Measurements from ENCODE around the gene BLM. TPM values are rescaled to one million over a fixed set of nuclear protein-coding genes. Genes with fewer than 3 reads are reported as not detected.

BLM gene
- polyA plus RNA-seq, 2 donors, result 2.3 to 3.6 TPM

DNA sequence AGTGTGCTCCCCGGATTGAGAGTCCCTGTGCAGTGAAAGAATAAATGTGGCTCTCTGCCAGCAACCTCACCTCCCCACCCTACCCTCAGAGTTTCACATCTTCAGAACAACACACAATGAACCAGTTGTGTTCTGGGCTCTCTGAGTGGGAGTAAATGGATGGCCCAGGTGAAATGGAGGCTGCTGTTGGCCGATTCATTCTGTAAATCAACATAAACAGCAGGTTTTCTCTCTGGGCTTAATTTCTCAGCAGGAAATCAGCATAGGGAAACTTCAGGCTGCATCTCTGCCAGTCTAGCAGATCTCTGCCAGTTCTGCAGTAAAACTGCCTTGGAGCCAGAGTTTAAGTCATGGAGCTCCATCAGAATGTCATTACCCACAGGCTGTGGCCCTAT, 96.6 kb downstream of the BLM start:
- no peaks in the 10 kb centered on the region for H3K9me3 ChIP-seq (ENCODE audit: control insufficient read depth in 2 of 2, insufficient read depth in 1 of 2, low read depth in 1 of 2, low read length in 1 of 2)
- H3K4me1 ChIP-seq (ENCODE audit: control insufficient read depth in 2 of 2, insufficient read depth in 2 of 2, low read length in 1 of 2), result no peaks in the 10 kb centered on the region
- no peak overlapping the region for H3K4me3 ChIP-seq (ENCODE audit: low read depth in 1 of 2, low read length in 2 of 2)
- H3K27me3 ChIP-seq (ENCODE audit: control insufficient read depth in 1 of 2, insufficient read depth in 2 of 2, low read length in 2 of 2), result no peaks in the 10 kb centered on the region
- WGBS, 2 donors, result 53 to 77% methylated on average over 2 of the region's 2 CpGs
- no peaks in the 10 kb centered on the region for H3K36me3 ChIP-seq (ENCODE audit: control insufficient read depth in 2 of 2, insufficient read depth in 2 of 2, low read length in 1 of 2)
- H3K27ac ChIP-seq (ENCODE audit: low read depth in 2 of 2, low read length in 1 of 2), result no peak overlapping the region

DNA sequence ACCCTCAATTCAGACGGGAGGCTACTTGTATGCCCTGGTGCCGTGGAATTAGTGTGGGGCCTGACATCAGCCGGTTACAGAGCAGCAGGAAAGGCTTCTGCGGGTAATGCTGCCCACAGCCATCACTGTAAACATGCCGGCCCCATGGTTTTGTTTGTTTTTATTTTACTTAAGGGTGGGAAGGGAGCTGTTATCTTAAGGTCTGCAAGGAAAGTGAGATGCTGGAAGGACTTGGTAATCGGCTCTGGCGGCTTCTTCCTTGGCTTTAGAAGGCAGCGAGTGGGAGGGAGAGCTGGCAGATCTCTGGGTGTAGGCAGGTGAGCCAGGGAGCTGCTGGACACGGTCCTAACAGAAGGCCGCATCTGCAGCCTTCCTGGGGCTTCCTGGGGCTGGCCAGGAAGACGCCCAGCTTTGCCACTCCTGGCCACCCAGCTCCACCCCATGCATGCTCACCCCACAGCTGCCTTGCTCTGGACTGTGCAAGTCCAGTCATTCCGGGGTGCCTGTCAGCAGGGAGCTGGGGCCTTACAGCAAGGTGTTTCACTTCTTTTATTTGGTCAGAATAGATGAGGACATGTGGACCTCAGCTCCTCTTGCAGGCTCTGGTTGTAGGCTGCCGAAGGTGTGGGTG, 97.2 kb downstream of the BLM start:
- no peaks in the 10 kb centered on the region for H3K9me3 ChIP-seq (ENCODE audit: control insufficient read depth in 2 of 2, insufficient read depth in 1 of 2, low read depth in 1 of 2, low read length in 1 of 2)
- H3K27ac ChIP-seq (ENCODE audit: low read depth in 2 of 2, low read length in 1 of 2), result no peak overlapping the region
- H3K36me3 ChIP-seq (ENCODE audit: control insufficient read depth in 2 of 2, insufficient read depth in 2 of 2, low read length in 1 of 2), result no peaks in the 10 kb centered on the region
- H3K27me3 ChIP-seq (ENCODE audit: control insufficient read depth in 1 of 2, insufficient read depth in 2 of 2, low read length in 2 of 2), result no peaks in the 10 kb centered on the region
- H3K4me3 ChIP-seq (ENCODE audit: low read depth in 1 of 2, low read length in 2 of 2), result no peak overlapping the region
- no peaks in the 10 kb centered on the region for H3K4me1 ChIP-seq (ENCODE audit: control insufficient read depth in 2 of 2, insufficient read depth in 2 of 2, low read length in 1 of 2)
- 65 to 77% methylated on average over 13 of the region's 13 CpGs for WGBS, 2 donors

DNA sequence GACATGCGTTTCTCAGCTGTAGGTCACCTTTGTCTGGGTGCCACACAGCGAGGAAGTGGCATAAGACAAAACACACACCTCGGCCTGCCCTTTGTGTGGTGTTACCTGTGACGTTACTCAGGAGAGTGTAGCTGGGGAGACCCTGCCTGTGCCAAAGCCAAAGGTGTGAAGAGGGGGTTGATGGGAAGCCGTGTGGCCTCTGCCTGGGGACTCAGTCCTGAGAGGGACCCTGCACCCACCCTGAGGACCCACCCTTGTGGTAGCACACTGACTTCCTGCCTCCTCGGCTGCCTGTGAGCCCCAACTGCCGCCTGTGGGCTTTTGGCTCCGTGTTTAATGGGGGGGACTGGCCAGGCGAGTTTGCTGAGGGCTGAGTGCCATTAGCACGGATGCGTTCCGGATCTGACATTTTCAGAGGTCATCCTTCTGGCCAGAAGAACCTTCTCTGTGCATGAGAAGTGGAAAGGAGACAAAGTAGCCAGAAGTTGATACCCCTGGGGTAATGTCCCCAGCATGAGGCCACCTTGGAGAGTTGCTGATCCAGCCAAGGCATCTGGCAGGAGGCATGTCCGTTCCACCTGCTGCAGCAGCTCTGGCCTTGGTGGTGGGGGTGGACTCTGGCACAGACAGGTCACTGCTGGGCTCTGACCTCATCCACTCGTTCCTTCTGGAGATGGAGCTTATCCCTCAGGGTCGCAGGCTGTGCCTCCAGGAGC, 99.4 kb downstream of the BLM start:
- no peaks in the 10 kb centered on the region for H3K4me1 ChIP-seq (ENCODE audit: control insufficient read depth in 2 of 2, insufficient read depth in 2 of 2, low read length in 1 of 2)
- no peaks in the 10 kb centered on the region for H3K9me3 ChIP-seq (ENCODE audit: control insufficient read depth in 2 of 2, insufficient read depth in 1 of 2, low read depth in 1 of 2, low read length in 1 of 2)
- H3K36me3 ChIP-seq (ENCODE audit: control insufficient read depth in 2 of 2, insufficient read depth in 2 of 2, low read length in 1 of 2), result no peaks in the 10 kb centered on the region
- no peak overlapping the region for H3K27ac ChIP-seq (ENCODE audit: low read depth in 2 of 2, low read length in 1 of 2)
- H3K4me3 ChIP-seq (ENCODE audit: low read depth in 1 of 2, low read length in 2 of 2), result no peak overlapping the region
- 77 to 81% methylated on average over 15 of the region's 15 CpGs for WGBS, 2 donors
- H3K27me3 ChIP-seq (ENCODE audit: control insufficient read depth in 1 of 2, insufficient read depth in 2 of 2, low read length in 2 of 2), result no peaks in the 10 kb centered on the region

DNA sequence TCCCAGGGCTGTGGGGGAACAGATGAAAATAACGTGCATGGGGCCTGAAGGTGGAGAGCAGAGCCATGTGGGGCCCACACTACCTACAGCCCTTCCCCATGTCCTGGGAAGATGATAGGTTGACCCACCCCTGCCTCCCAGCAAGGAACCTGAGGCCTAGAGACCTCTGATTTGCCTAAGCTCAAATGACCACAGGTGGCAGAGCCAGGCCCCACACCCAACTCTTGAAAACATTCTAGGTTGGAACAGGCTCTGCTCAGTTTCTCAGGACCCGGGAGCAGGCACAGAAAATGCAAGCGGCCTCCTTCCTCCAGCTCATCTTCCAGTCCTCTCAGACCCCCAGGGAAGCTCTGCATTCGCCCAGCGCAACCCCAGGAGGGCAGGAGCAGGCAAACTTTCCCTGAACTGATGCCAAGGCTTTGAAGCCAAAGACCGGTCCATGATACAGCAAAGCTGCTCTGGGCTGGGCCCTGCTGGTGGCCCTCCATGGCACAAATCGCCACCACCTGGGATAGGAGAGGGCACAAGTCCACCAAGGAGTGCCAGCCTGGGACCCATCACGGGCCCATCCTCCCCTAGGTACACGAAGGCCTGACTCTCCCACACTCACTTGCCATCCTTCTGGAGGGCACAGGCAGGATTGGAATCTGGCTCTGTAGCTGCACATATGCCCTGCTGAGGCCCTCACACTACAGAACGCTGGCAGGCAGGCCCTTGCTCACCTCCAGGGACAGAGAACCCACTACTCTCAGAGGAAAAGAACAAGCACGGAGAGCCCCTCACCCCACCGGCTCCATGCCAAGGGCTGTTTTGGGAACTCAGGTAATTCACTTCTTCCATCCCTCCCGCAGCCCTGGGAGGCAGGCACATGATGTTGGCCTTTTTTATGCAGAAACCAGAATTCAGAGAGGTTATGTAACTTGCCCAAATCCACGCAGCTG, 100.2 kb downstream of the BLM start:
- Histone ChIP-seq H3K36me3 (ENCODE audit: control insufficient read depth in 2 of 2, insufficient read depth in 2 of 2, low read length in 1 of 2) (no peaks in the 10 kb centered on the region), H3K4me3 (ENCODE audit: low read depth in 1 of 2, low read length in 2 of 2) (no peak overlapping the region), H3K27ac (ENCODE audit: low read depth in 2 of 2, low read length in 1 of 2) (no peak overlapping the region), H3K9me3 (ENCODE audit: control insufficient read depth in 2 of 2, insufficient read depth in 1 of 2, low read depth in 1 of 2, low read length in 1 of 2) (no peaks in the 10 kb centered on the region), H3K27me3 (ENCODE audit: control insufficient read depth in 1 of 2, insufficient read depth in 2 of 2, low read length in 2 of 2) (no peaks in the 10 kb centered on the region), H3K4me1 (ENCODE audit: control insufficient read depth in 2 of 2, insufficient read depth in 2 of 2, low read length in 1 of 2) (no peaks in the 10 kb centered on the region)
- WGBS, 2 donors, result 81 to 87% methylated on average over 14 of the region's 14 CpGs

DNA sequence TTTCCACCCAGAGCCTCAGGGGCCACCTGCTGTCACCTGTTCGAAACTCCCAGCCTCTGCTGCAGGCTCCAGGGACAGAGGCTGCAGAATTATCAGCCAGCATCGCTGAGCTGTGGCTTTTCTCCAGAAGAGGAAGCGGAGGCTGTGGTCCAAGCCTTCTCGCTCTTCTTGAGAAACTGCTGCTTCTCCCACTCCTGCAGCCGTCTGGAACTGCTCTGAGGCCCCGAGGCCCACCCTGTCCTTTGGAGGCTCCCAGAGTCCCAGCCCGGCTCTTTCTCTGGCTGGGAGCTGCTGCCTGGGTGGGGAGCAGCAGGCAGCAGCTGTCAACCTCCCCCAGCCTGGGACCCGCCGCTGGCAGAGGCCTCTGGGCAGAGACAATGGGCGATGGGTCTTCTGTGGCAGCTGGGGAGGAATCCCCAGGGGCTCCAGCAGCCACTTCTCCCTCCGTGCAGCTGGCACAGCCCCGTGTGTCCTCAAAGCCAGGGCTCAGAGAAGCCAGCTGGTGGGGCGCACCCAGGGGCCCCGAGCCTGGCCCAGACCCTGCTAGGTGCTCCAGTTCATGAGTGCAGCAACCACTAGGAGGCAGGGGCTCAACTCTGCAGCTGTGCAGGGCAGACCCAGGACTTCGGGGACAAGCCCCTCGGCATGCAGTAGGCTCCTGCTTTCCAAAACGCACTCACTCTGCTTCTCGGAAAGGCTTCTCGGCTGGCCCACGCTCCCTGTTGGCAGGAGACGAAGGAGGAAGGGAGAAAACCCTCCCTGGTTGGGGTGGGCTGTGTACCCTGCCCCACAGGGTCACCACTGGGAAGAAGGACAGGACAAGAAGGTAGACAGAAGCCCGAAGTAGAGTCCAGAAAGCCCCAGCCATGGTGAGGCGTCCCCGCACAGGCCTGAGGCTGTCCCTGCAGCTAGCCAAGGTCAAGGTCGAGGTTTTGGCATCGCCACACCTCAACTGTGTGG, 101.4 kb downstream of the BLM start:
- no peaks in the 10 kb centered on the region for H3K9me3 ChIP-seq (ENCODE audit: control insufficient read depth in 2 of 2, insufficient read depth in 1 of 2, low read depth in 1 of 2, low read length in 1 of 2)
- 63 to 71% methylated on average over 26 of the region's 26 CpGs for WGBS, 2 donors
- no peak overlapping the region for H3K27ac ChIP-seq (ENCODE audit: low read depth in 2 of 2, low read length in 1 of 2)
- H3K4me1 ChIP-seq (ENCODE audit: control insufficient read depth in 2 of 2, insufficient read depth in 2 of 2, low read length in 1 of 2), result no peaks in the 10 kb centered on the region
- no peaks in the 10 kb centered on the region for H3K27me3 ChIP-seq (ENCODE audit: control insufficient read depth in 1 of 2, insufficient read depth in 2 of 2, low read length in 2 of 2)
- no peaks in the 10 kb centered on the region for H3K36me3 ChIP-seq (ENCODE audit: control insufficient read depth in 2 of 2, insufficient read depth in 2 of 2, low read length in 1 of 2)
- H3K4me3 ChIP-seq (ENCODE audit: low read depth in 1 of 2, low read length in 2 of 2), result no peak overlapping the region

DNA sequence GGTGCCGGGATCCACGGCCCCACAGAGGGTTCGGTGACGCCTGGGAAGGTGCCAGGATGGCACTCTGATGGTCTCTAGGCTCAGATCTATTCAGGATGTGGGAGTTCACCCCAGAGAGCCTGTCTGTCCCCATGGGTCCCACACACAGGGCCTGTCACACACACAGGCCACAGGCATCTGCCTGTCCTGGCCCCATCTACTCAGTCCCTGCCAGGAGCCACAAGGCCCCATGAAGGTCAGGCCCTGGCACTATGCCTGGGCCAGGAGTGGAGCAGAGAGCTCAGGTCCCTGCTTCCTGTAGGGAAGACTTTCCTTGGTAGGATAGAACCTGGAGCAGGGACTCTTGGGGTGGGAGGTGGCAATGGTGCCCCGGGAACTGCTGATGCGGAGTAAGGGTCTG, 102.2 kb downstream of the BLM start:
- H3K4me1 ChIP-seq (ENCODE audit: control insufficient read depth in 2 of 2, insufficient read depth in 2 of 2, low read length in 1 of 2), result no peaks in the 10 kb centered on the region
- H3K9me3 ChIP-seq (ENCODE audit: control insufficient read depth in 2 of 2, insufficient read depth in 1 of 2, low read depth in 1 of 2, low read length in 1 of 2), result no peaks in the 10 kb centered on the region
- 90 to 91% methylated on average over 6 of the region's 6 CpGs for WGBS, 2 donors
- no peak overlapping the region for H3K4me3 ChIP-seq (ENCODE audit: low read depth in 1 of 2, low read length in 2 of 2)
- no peaks in the 10 kb centered on the region for H3K36me3 ChIP-seq (ENCODE audit: control insufficient read depth in 2 of 2, insufficient read depth in 2 of 2, low read length in 1 of 2)
- no peaks in the 10 kb centered on the region for H3K27me3 ChIP-seq (ENCODE audit: control insufficient read depth in 1 of 2, insufficient read depth in 2 of 2, low read length in 2 of 2)
- H3K27ac ChIP-seq (ENCODE audit: low read depth in 2 of 2, low read length in 1 of 2), result no peak overlapping the region

DNA sequence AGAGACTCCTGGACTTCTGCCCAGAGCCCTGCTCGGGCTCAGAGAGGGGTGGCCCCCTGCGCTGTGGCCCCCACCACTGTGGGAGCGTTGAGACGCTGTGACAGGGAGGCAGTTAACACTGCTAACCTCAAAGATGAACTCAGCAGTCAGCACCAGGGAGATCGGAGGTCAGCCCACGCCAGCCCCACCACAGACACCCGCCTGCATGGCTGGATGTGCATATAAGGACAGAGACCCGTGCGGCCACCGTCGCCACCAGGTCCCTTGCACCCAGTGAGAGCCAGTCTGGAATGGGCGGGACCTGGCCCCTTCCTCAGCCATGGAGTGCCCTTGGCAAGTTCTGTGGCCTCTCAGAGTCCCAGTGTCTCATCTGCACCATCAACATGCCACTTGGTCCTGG, 102.7 kb downstream of the BLM start:
- H3K27ac ChIP-seq (ENCODE audit: low read depth in 2 of 2, low read length in 1 of 2), result no peak overlapping the region
- H3K27me3 ChIP-seq (ENCODE audit: control insufficient read depth in 1 of 2, insufficient read depth in 2 of 2, low read length in 2 of 2), result no peaks in the 10 kb centered on the region
- WGBS, 2 donors, result 70 to 74% methylated on average over 12 of the region's 12 CpGs
- no peaks in the 10 kb centered on the region for H3K4me1 ChIP-seq (ENCODE audit: control insufficient read depth in 2 of 2, insufficient read depth in 2 of 2, low read length in 1 of 2)
- no peak overlapping the region for H3K4me3 ChIP-seq (ENCODE audit: low read depth in 1 of 2, low read length in 2 of 2)
- no peaks in the 10 kb centered on the region for H3K9me3 ChIP-seq (ENCODE audit: control insufficient read depth in 2 of 2, insufficient read depth in 1 of 2, low read depth in 1 of 2, low read length in 1 of 2)
- H3K36me3 ChIP-seq (ENCODE audit: control insufficient read depth in 2 of 2, insufficient read depth in 2 of 2, low read length in 1 of 2), result no peaks in the 10 kb centered on the region

DNA sequence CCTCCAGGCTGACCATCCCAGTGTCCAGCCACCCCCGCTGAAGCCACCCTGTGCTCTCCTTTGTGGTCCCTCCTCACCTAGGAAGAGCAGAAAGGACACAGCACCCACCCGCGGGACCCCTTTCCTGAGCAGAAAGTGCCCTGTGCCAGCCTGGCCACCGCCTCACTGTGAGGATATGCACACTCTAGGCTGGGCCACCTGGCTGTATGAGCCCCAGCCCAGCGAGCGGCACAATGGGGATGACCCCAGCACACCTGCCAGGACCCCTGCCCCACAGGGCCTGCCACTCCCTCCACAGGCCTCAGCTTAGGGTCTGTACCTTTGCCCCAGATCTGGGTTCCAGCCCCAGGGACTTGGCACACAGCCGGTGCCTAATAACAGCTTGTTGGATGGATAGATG, 103.3 kb downstream of the BLM start:
- H3K36me3 ChIP-seq (ENCODE audit: control insufficient read depth in 2 of 2, insufficient read depth in 2 of 2, low read length in 1 of 2), result no peaks in the 10 kb centered on the region
- H3K9me3 ChIP-seq (ENCODE audit: control insufficient read depth in 2 of 2, insufficient read depth in 1 of 2, low read depth in 1 of 2, low read length in 1 of 2), result no peaks in the 10 kb centered on the region
- WGBS, 2 donors, result 94% methylated on average over 6 to 7 of the region's 7 CpGs
- H3K27ac ChIP-seq (ENCODE audit: low read depth in 2 of 2, low read length in 1 of 2), result no peak overlapping the region
- no peak overlapping the region for H3K4me3 ChIP-seq (ENCODE audit: low read depth in 1 of 2, low read length in 2 of 2)
- no peaks in the 10 kb centered on the region for H3K4me1 ChIP-seq (ENCODE audit: control insufficient read depth in 2 of 2, insufficient read depth in 2 of 2, low read length in 1 of 2)
- H3K27me3 ChIP-seq (ENCODE audit: control insufficient read depth in 1 of 2, insufficient read depth in 2 of 2, low read length in 2 of 2), result no peaks in the 10 kb centered on the region

All from esophagus (tissue), 2 donors.